Measurements from ENCODE around the gene RAD51B. TPM values are rescaled to one million over a fixed set of nuclear protein-coding genes. Genes with fewer than 3 reads are reported as not detected.
"Not testable (repeated sequence)": the region's sequence is repeated elsewhere in the genome, so short reads cannot be mapped to it uniquely, and the experiment has no call there.

The RAD51B gene
- polyA plus RNA-seq, 1 donor (not counting 4 experiments of a cell fraction or from before 2014, with no cell fraction given) = 13.3 TPM

- Histone ChIP-seq H4K20me1 (ENCODE audit: control insufficient read depth, extremely low read depth, insufficient read depth, low read length) (no peaks in the 10 kb centered on the region), H2AFZ (ENCODE audit: control insufficient read depth, low read length) (peak overlapping the region; percentile 1), H3K9me3 (ENCODE audit: control insufficient read depth, low read depth, low read length) (no peaks in the 10 kb centered on the region), H3K9me1 (ENCODE audit: control insufficient read depth, extremely low read depth, insufficient read depth, low read length) (no peaks in the 10 kb centered on the region), H3K79me2 (ENCODE audit: control insufficient read depth, insufficient read depth, low read length) (no peaks in the 10 kb centered on the region), H3K4me3 (ENCODE audit: control insufficient read depth in 2 of 3, extremely low read depth in 1 of 3, insufficient read depth in 2 of 3, low read depth in 1 of 3, low read length in 3 of 3) (no peak overlapping the region), H3K4me2 (ENCODE audit: control insufficient read depth, extremely low read depth, insufficient read depth, low read depth, low read length) (peak overlapping the region; percentile 33), H3K36me3 (ENCODE audit: control insufficient read depth in 2 of 2, extremely low read depth in 1 of 2, insufficient read depth in 2 of 2, low read length in 2 of 2) (no peaks in the 10 kb centered on the region), H3K27ac (ENCODE audit: control insufficient read depth, insufficient read depth, low read length) (no peak overlapping the region), H3K27me3 (ENCODE audit: control insufficient read depth, extremely low read depth, insufficient read depth, low read length) (no peaks in the 10 kb centered on the region), H3K9ac (ENCODE audit: control insufficient read depth, extremely low read depth, insufficient read depth, low read length) (no peak overlapping the region), H3K4me1 (ENCODE audit: control insufficient read depth, extremely low read depth, insufficient read depth, low read length) (peaks cover 10% of the 10 kb centered on the region)
- DNase-seq (ENCODE audit: low read depth, low spot score) (no peak), FAIRE-seq (peak; percentile 76)
- dilution Hi-C loops (cut with MboI; ENCODE audit: extremely low pct_ligation_motif_present, low sequenced_read_pairs) = no loop called here
- TF ChIP-seq EZH2 (IDR thresholded peaks at IDR 0.05; ENCODE audit: low read length) (no peak), CTCF (optimal IDR thresholded peaks at IDR 0.05 in 1 of 3, IDR thresholded peaks at IDR 0.05 in 1 of 3, conservative IDR thresholded peaks at IDR 0.05 in 1 of 3; ENCODE audit: extremely low read depth in 1 of 3, insufficient read depth in 2 of 3, low read length in 3 of 3) (no peak)
Observed at GRCh38 chr14:68027276-68027675, 207.7 kb downstream of the RAD51B start.

GRCh38 chr14:68028075-68028474, 208.5 kb downstream of the RAD51B start:
- no peak for FAIRE-seq
- Histone ChIP-seq H3K27ac (ENCODE audit: control insufficient read depth, insufficient read depth, low read length) (no peak overlapping the region), H4K20me1 (ENCODE audit: control insufficient read depth, extremely low read depth, insufficient read depth, low read length) (no peaks in the 10 kb centered on the region), H2AFZ (ENCODE audit: control insufficient read depth, low read length) (no peak overlapping the region), H3K27me3 (ENCODE audit: control insufficient read depth, extremely low read depth, insufficient read depth, low read length) (no peaks in the 10 kb centered on the region), H3K9ac (ENCODE audit: control insufficient read depth, extremely low read depth, insufficient read depth, low read length) (no peak overlapping the region), H3K4me2 (ENCODE audit: control insufficient read depth, extremely low read depth, insufficient read depth, low read depth, low read length) (no peak overlapping the region), H3K79me2 (ENCODE audit: control insufficient read depth, insufficient read depth, low read length) (no peaks in the 10 kb centered on the region), H3K4me1 (ENCODE audit: control insufficient read depth, extremely low read depth, insufficient read depth, low read length) (peaks cover 10% of the 10 kb centered on the region), H3K36me3 (ENCODE audit: control insufficient read depth in 2 of 2, extremely low read depth in 1 of 2, insufficient read depth in 2 of 2, low read length in 2 of 2) (no peaks in the 10 kb centered on the region), H3K4me3 (ENCODE audit: control insufficient read depth in 2 of 3, extremely low read depth in 1 of 3, insufficient read depth in 2 of 3, low read depth in 1 of 3, low read length in 3 of 3) (no peak overlapping the region), H3K9me3 (ENCODE audit: control insufficient read depth, low read depth, low read length) (no peaks in the 10 kb centered on the region), H3K9me1 (ENCODE audit: control insufficient read depth, extremely low read depth, insufficient read depth, low read length) (no peaks in the 10 kb centered on the region)
- DNase-seq (ENCODE audit: low read depth, low spot score) = no peak
- no peak for TF ChIP-seq CTCF (optimal IDR thresholded peaks at IDR 0.05 in 1 of 3, IDR thresholded peaks at IDR 0.05 in 1 of 3, conservative IDR thresholded peaks at IDR 0.05 in 1 of 3; ENCODE audit: extremely low read depth in 1 of 3, insufficient read depth in 2 of 3, low read length in 3 of 3)
- TF ChIP-seq EZH2 (IDR thresholded peaks at IDR 0.05; ENCODE audit: low read length) = no peak
- dilution Hi-C loops (cut with MboI; ENCODE audit: extremely low pct_ligation_motif_present, low sequenced_read_pairs) = no loop called here

GRCh38 chr14:68031011-68031410, 211.4 kb downstream of the RAD51B start:
- H3K79me2 ChIP-seq (ENCODE audit: control insufficient read depth, insufficient read depth, low read length); H3K9me3 ChIP-seq (ENCODE audit: control insufficient read depth, low read depth, low read length); H3K4me2 ChIP-seq (ENCODE audit: control insufficient read depth, extremely low read depth, insufficient read depth, low read depth, low read length); dilution Hi-C loops (cut with MboI; ENCODE audit: extremely low pct_ligation_motif_present, low sequenced_read_pairs); DNase-seq (ENCODE audit: low read depth, low spot score); H3K9me1 ChIP-seq (ENCODE audit: control insufficient read depth, extremely low read depth, insufficient read depth, low read length); H3K4me3 ChIP-seq (ENCODE audit: control insufficient read depth in 2 of 3, extremely low read depth in 1 of 3, insufficient read depth in 2 of 3, low read depth in 1 of 3, low read length in 3 of 3); H4K20me1 ChIP-seq (ENCODE audit: control insufficient read depth, extremely low read depth, insufficient read depth, low read length); H3K4me1 ChIP-seq (ENCODE audit: control insufficient read depth, extremely low read depth, insufficient read depth, low read length); H2AFZ ChIP-seq (ENCODE audit: control insufficient read depth, low read length); H3K27ac ChIP-seq (ENCODE audit: control insufficient read depth, insufficient read depth, low read length); FAIRE-seq; H3K27me3 ChIP-seq (ENCODE audit: control insufficient read depth, extremely low read depth, insufficient read depth, low read length); H3K9ac ChIP-seq (ENCODE audit: control insufficient read depth, extremely low read depth, insufficient read depth, low read length); H3K36me3 ChIP-seq (ENCODE audit: control insufficient read depth in 2 of 2, extremely low read depth in 1 of 2, insufficient read depth in 2 of 2, low read length in 2 of 2): not testable (repeated sequence)

All from keratinocyte (primary cell).